GM12891 (cell line): ENCODE results near the gene PRMT5.

Experiments used
- DNase-seq: peaks from one replicate; pipeline ENCODE4 v3.0.0; 2011; ENCODE audit warnings: low spot score; ENCODE audit not compliant: insufficient read length
- FAIRE-seq: peaks from 2 replicates; lab custom pipeline; 2011; peaks lifted over from hg19 to GRCh38; lab: Jason Lieb, UNC
- PAX5 ChIP-seq: IDR thresholded peaks from 2 replicates; pipeline ENCODE4 v1.6.1; 2011; ENCODE audit warnings: low read length, moderate library complexity, mild to moderate bottlenecking; ENCODE audit not compliant: insufficient read depth, severe bottlenecking
- POLR2A ChIP-seq: IDR thresholded peaks from 2 replicates; pipeline ENCODE4 v1.6.1; 2011; ENCODE audit warnings: low read depth, low read length, control low read depth
- POLR2AphosphoS5 ChIP-seq: IDR thresholded peaks from 2 replicates; pipeline ENCODE4 v1.6.1; 2011; ENCODE audit warnings: low read depth, low read length, control low read depth
- POU2F2 ChIP-seq: IDR thresholded peaks from 2 replicates; pipeline ENCODE4 v1.6.1; 2011; ENCODE audit warnings: low read depth, mild to moderate bottlenecking, control low read depth, low read length, moderate library complexity
- SPI1 ChIP-seq: IDR thresholded peaks from 2 replicates; pipeline ENCODE4 v1.6.1; 2011; ENCODE audit warnings: low read depth, low read length, control low read depth
- TAF1 ChIP-seq: IDR thresholded peaks from 2 replicates; pipeline ENCODE4 v1.6.1; 2011; ENCODE audit warnings: low read depth, low read length, control low read depth

Gene PRMT5

DNA sequence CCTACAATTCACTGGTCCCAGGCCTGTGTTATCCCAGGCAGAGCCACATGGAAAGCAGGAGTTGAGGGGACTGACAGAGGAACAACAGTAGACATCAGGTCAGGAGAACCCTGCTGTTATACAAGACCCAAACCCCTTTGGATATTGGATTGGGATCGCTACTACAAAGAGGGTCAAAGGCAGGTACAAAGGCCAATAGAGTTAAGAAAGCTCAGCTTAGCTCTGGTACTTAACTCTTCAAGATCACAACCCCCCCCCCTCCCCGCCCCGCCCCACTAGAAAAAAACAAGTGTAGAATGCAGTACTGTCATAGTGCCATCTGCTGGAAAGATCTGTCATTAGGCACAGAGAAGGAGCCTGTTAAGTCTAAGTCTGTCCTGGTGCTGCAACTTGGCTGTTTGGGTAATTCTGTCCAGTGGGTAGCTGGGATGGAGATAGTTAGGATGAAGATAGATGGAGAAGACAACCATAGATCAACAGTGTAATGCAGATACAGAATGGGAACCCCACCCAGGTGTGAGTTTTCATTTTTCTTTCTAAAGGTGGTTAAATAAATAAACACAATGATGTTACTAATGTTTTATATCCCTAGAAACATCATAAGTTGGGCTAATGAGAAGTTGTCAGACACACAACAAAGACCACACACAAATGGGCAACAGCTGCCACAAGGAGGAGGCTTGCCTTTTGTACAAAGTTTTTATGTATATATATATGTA, 28.9 kb downstream of the PRMT5 start:
- FAIRE-seq (peak; percentile 31), DNase-seq (no peak)
- TF ChIP-seq POLR2A (no peak), POU2F2 (no peak), TAF1 (no peak), PAX5 (no peak), POLR2AphosphoS5 (no peak), SPI1 (no peak)

DNA sequence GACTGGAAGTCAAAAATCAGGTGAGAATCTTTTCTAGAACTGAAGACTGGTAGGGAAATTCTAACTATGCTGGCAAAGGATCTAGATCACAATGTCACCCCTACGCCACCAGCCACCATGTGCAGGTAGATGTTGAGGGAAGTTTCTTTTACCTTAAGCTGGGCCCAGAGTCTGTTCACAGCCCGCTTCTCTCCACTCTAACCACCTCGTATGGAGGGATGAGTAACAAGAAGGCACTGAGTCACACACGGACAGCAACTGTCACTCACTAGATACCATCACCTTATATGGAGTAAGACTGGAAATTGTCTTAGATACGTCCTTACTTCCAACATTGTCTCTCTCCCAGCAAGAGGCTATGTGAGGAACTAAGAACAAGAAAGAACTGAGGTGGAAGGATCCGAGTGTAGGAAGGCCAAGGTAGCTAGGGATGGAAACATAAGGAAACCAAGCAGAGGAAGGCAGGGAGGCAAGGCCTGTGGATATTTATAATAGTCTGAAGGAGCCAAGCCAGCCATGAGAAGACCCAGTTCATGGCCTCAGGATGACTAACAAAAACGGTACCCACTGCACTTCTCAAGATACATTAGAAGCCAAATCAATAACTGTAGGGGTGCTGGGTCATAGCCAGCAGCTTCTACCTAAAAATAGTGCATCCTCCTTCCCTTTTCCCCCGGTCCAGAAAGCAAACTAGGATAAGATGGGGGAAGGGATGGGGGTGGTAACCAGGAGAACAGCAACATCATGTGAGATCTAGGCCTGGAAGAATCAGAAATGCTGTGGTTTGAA, 30.7 kb downstream of the PRMT5 start:
- TF ChIP-seq POLR2A (peak; percentile 15; the same call in 1 of the 2 replicates), PAX5 (no peak)
- no peak for DNase-seq

DNA sequence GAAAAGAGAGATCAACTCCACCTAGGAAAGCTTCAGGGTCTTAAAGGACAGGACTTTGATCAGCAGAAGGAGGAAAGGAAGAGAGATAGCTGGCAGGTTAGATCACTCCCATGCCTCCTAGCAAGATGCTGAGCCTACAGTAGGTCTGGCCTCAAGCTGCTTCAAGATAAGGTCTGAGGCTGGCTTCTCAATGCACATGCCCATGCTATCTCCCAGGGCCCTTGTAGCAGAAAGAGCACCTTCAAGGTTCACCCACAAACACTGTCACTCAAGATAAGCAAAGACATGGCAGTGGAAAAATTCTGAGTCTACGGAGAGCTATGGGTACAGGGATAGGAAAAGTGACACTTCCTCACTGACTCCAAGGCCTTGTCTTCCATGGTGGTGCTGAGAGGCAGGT, 31.8 kb downstream of the PRMT5 start:
- DNase-seq (no peak), FAIRE-seq (no peak)
- no peak for TF ChIP-seq POU2F2
- TF ChIP-seq POLR2AphosphoS5, result no peak; the same call in 1 of the 2 replicates
- no peak for TF ChIP-seq PAX5
- TF ChIP-seq SPI1, result no peak
- TF ChIP-seq POLR2A, result no peak
- TF ChIP-seq TAF1, result no peak

More for the DNA sequence above, 30.7 kb downstream of the PRMT5 start:
- no peak for FAIRE-seq

DNA sequence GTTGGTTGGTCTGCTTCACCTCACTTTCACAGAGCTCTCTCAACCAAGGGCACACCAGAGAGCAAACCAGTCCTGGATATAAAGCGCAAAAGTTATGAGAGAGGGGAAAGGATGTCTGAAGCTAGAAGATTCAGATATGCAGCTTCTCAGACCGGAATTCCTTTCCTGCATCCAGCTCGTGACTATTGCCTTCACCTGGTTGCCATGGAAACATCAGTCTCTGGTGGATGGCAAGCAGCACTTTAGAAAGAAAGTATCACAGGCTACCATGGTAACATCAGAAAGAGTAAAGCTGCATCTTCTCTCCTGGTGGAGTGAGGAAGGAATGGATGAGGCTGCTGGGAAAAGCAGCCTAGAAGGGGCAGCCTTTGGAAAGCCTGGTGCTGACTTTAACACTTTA, 32.4 kb downstream of the PRMT5 start:
- DNase-seq (no peak), FAIRE-seq (no peak)
- TF ChIP-seq SPI1 (no peak), POLR2AphosphoS5 (no peak), PAX5 (no peak), TAF1 (no peak), POLR2A (no peak), POU2F2 (no peak)

DNA sequence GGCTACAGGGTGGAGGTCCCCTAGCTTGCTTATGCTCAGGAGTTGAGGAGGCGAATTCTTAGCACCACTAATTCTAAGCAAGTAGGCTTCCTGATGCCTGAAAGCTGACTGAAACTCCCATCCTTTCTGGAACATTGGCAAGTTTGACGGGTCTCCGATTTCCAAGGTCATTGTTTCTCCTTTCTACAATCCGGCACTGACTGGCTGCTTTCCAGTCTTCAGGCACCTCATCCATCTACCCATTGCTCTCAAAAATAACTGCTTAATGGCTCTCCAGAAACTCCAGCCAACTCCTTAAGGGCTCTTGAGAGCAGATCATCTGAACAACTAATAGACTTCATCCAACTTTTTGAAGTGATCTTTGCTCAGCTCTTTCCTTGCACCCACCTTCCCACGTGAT, 32.8 kb downstream of the PRMT5 start:
- DNase-seq, result no peak
- TF ChIP-seq PAX5 (no peak), POLR2A (no peak), SPI1 (no peak), POU2F2 (no peak), TAF1 (no peak)
- no peak for FAIRE-seq

DNA sequence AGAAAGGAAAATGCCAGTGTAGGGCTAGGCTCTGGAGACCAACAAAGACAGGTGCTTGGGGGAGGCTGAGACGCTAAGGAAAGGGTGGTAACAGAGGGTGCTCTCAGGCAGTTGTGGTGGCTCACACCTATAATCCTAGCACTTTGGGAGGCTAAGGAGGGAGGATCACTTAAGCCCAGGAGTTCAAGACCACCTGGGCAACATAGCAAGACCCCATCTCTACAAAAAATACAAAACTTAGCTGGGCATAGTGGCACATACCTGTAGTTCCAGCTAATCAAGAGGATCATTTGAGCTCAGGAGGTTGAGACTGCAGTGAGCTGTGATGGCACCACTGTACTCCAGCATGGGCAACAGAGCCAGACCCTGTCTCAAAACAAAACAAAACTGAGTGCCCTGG, 33.8 kb downstream of the PRMT5 start:
- TF ChIP-seq TAF1, result no peak
- TF ChIP-seq POLR2AphosphoS5, result no peak
- no peak for TF ChIP-seq POU2F2
- no peak for TF ChIP-seq PAX5
- no peak for TF ChIP-seq SPI1
- TF ChIP-seq POLR2A, result no peak
- DNase-seq (no peak), FAIRE-seq (no peak)

DNA sequence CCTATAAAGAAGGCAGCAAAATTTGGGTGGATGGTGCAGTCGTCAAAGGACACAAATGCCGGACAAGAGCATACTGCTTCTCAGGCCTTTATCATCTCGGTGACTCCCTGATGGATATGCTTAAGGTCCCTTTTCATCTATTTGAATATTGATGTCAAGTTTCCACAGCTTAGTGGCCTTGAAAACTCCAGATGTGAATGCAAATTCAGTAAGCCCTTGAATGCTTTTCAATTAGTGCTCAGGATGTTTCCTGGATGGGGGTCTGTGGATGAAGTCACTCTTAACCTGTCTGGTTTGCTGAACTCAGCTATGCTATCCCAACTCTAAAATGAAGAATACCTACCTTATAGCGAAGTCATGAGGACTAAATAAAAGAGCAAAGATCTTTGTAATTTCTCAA, 35.5 kb downstream of the PRMT5 start:
- DNase-seq (no peak), FAIRE-seq (no peak)
- no peak for TF ChIP-seq PAX5
- TF ChIP-seq POLR2AphosphoS5, result no peak
- no peak for TF ChIP-seq POU2F2
- TF ChIP-seq SPI1, result no peak
- no peak for TF ChIP-seq POLR2A
- no peak for TF ChIP-seq TAF1

DNA sequence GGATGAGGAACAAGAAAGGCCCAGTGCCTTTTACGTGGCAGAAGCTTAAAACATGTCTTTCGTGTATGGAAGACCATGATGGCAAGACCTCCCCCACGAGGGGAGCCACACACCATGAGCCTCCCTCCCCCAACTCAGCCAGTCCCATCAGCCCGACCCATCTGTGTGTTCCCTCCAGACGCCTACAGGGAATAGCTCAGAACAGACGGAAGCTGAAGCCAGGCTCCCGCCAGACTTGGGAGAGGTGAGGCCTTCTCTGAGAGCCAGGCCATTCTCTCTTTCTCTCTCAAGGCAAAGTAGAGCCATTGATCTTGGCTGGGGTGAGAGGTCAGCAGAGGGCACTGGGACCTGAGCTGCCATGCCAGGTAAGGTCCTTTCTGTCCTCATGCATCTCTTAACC, 36.7 kb downstream of the PRMT5 start:
- DNase-seq, result no peak
- TF ChIP-seq POLR2A, result no peak
- TF ChIP-seq SPI1, result no peak
- no peak for TF ChIP-seq POU2F2
- TF ChIP-seq POLR2AphosphoS5, result no peak
- no peak for TF ChIP-seq TAF1
- TF ChIP-seq PAX5, result no peak
- no peak for FAIRE-seq

DNA sequence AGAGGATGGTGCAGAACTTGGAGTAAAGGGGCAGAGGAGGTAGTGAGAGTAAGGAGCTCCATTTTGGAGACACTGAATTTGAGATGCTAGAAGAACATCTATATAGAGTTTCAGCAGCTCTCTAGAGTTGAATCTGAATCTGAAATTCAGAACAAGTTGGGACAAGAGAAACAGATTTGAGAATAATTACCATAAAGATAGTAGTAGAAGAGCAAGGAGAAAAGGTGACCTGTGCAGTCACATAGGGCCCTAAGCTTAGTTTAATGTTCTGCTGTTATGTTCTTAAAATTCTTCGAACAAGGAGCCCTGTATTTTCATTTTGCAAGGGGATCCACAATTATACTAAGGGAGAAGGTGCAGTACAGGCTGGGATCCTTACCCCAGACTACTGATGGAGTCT, 38.8 kb downstream of the PRMT5 start:
- DNase-seq (no peak), FAIRE-seq (no peak)
- TF ChIP-seq SPI1 (no peak), POU2F2 (no peak), PAX5 (no peak), POLR2A (no peak), POLR2AphosphoS5 (no peak), TAF1 (no peak)

DNA sequence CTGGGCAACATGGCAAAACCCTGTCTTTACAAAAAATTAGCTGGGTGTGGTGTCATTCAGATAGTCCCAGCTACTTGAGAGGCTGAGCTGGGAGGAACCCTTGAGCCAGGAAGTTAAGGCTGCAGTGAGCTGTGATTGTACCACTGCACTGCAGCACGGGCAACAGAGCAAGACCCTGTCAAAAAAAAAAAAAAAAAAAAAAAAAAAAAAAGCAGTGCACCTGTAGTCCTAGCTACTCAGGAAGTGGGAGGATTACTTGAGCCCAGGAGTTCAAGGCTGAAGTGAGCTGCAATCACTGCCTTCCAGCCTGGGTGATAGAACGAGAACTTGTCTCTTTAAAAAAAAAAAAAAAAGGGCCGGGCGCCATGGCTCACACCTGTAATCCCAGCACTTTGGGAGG, 40.5 kb downstream of the PRMT5 start:
- no peak for DNase-seq
- TF ChIP-seq POLR2A, result no peak
- TF ChIP-seq POU2F2, result no peak
- TF ChIP-seq PAX5, result no peak
- TF ChIP-seq POLR2AphosphoS5, result no peak
- no peak for TF ChIP-seq SPI1
- no peak for TF ChIP-seq TAF1
- FAIRE-seq, result no peak
